Neural progenitor cell (in vitro differentiated cells): Measurements from ENCODE around the gene C1orf141. TPM values are rescaled to one million over a fixed set of nuclear protein-coding genes. Genes with fewer than 3 reads are reported as not detected.

Experiments
- DNase-seq: peaks from one replicate; pipeline ENCODE4 v3.0.0-alpha.2; 2016; ENCODE audit warnings: low spot score
- H2AFZ ChIP-seq: fragments of 200-600 bp; sonication (generic); replicated peaks from 2 replicates; pipeline ENCODE4 v1.6.1; 2016; ENCODE audit warnings: antibody characterized with exemption
- H3F3A ChIP-seq: fragments of 200-600 bp; sonication (generic); 2 replicates; pipeline ENCODE4 v1.6.1; 2016; ENCODE audit warnings: antibody characterized with exemption, low read depth
- H3K27ac ChIP-seq: fragments of 200-600 bp; sonication (generic); 2 replicates; pipeline ENCODE4 v1.5.1; 2016; ENCODE audit warnings: mild to moderate bottlenecking
- H3K27me3 ChIP-seq: fragments of 200-600 bp; sonication (generic); 2 replicates; pipeline ENCODE4 v1.6.1; 2016; ENCODE audit warnings: mild to moderate bottlenecking, moderate library complexity
- H3K36me3 ChIP-seq: fragments of 200-600 bp; sonication (generic); 2 replicates; pipeline ENCODE4 v1.5.1; 2016
- H3K4me1 ChIP-seq: fragments of 200-600 bp; sonication (generic); 2 replicates; pipeline ENCODE4 v1.6.1; 2016; ENCODE audit warnings: mixed run types
- H3K4me2 ChIP-seq: fragments of 200-600 bp; sonication (generic); 2 replicates; pipeline ENCODE4 v1.6.1; 2016
- H3K4me3 ChIP-seq: fragments of 200-600 bp; sonication (generic); 2 replicates; pipeline ENCODE4 v1.5.1; 2016
- H3K79me2 ChIP-seq: fragments of 200-600 bp; sonication (generic); 2 replicates; pipeline ENCODE4 v1.6.1; 2016; ENCODE audit warnings: low read depth
- H3K9ac ChIP-seq: fragments of 200-600 bp; sonication (generic); 2 replicates; pipeline ENCODE4 v1.6.1; 2016
- H3K9me3 ChIP-seq: fragments of 200-600 bp; sonication (generic); 2 replicates; pipeline ENCODE4 v1.5.1; 2016; ENCODE audit warnings: low read depth
- H4K20me1 ChIP-seq: fragments of 200-600 bp; sonication (generic); 2 replicates; pipeline ENCODE4 v1.6.1; 2016; ENCODE audit warnings: low read depth
- H3K27ac Mint-ChIP-seq: 3 replicates; pipeline ENCODE4 v1.8.0; 2021; ENCODE audit warnings: mixed read lengths
- H3K27me3 Mint-ChIP-seq: 2 replicates; pipeline ENCODE4 v1.8.0; 2022; ENCODE audit warnings: low read depth, mild to moderate bottlenecking, inconsistent platforms, moderate library complexity, mixed read lengths; ENCODE audit not compliant: insufficient read depth
- H3K36me3 Mint-ChIP-seq: 3 replicates; pipeline ENCODE4 v1.8.0; 2021; ENCODE audit warnings: mixed read lengths
- H3K4me1 Mint-ChIP-seq: 3 replicates; pipeline ENCODE4 v1.8.0; 2021; ENCODE audit warnings: mixed read lengths
- H3K4me3 Mint-ChIP-seq: 3 replicates; pipeline ENCODE4 v1.8.0; 2021; ENCODE audit warnings: mild to moderate bottlenecking, moderate library complexity, mixed read lengths
- H3K9me3 Mint-ChIP-seq: 3 replicates; pipeline ENCODE4 v1.8.0; 2020; ENCODE audit warnings: mixed read lengths
- EZH2 ChIP-seq: fragments of 200-600 bp; sonication (generic); IDR thresholded peaks from 2 replicates; pipeline ENCODE4 v1.6.1; 2017; ENCODE audit warnings: antibody characterized with exemption, mild to moderate bottlenecking, moderate library complexity
- EZH2phosphoT487 ChIP-seq: fragments of 200-600 bp; sonication (generic); IDR thresholded peaks from 2 replicates; pipeline ENCODE4 v1.6.1; 2017; ENCODE audit warnings: antibody characterized with exemption
- total RNA-seq: library from RNA; depleted of rRNA; stranded (reverse); fragments of >200 nt; gene quantifications from 2 replicates; pipeline ENCODE4 v1.2.3, GENCODE V29; 2015; ENCODE audit warnings: low replicate concordance
- TF ChIP-seq, protein P1 (sequence below): fragments of 200-600 bp; sonication (generic); IDR thresholded peaks from 2 replicates; pipeline ENCODE4 v1.5.1; 2017; ENCODE audit warnings: antibody characterized with exemption, mild to moderate bottlenecking

C1orf141 gene
- total RNA-seq, 1 donor from 2014 or later = not detected

DNA sequence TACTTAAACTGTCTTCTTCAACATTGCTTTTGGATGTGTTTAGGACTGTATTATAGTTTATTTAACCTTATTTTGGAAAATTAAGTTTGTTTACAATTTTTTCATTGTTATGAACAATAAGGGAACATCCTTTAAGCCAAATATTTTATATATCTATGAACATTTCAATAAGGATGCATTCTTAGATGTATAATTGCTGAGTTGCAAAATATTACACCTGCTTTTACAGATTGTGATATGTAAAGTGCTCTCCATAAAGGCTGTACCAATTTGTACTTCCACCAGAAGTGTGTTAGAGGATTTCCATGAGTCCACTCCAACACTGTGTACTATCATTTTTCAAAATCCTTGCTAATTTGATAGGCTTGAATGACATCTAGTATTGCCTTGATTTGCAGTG lies 39.2 kb upstream of the C1orf141 start:
- H3K4me3 ChIP-seq = no peak overlapping the region
- Mint-ChIP-seq H3K4me3 (no peak overlapping the region), H3K36me3 (no peaks in the 10 kb centered on the region), H3K9me3 (peaks cover 2% of the 10 kb centered on the region), H3K27ac (no peak overlapping the region), H3K4me1 (no peaks in the 10 kb centered on the region), H3K27me3 (peaks cover 2% of the 10 kb centered on the region)
- H3K79me2 ChIP-seq = no peaks in the 10 kb centered on the region
- H3K4me2 ChIP-seq = no peak overlapping the region
- no peaks in the 10 kb centered on the region for H3K27me3 ChIP-seq
- no peak overlapping the region for H2AFZ ChIP-seq
- H3K36me3 ChIP-seq = no peaks in the 10 kb centered on the region
- no peak overlapping the region for H3K9ac ChIP-seq
- H4K20me1 ChIP-seq = no peaks in the 10 kb centered on the region
- H3F3A ChIP-seq = no peaks in the 10 kb centered on the region
- no peaks in the 10 kb centered on the region for H3K9me3 ChIP-seq
- H3K27ac ChIP-seq = no peak overlapping the region
- peaks cover 10% of the 10 kb centered on the region for H3K4me1 ChIP-seq
- no peak for DNase-seq
- TF ChIP-seq, protein P1, sequence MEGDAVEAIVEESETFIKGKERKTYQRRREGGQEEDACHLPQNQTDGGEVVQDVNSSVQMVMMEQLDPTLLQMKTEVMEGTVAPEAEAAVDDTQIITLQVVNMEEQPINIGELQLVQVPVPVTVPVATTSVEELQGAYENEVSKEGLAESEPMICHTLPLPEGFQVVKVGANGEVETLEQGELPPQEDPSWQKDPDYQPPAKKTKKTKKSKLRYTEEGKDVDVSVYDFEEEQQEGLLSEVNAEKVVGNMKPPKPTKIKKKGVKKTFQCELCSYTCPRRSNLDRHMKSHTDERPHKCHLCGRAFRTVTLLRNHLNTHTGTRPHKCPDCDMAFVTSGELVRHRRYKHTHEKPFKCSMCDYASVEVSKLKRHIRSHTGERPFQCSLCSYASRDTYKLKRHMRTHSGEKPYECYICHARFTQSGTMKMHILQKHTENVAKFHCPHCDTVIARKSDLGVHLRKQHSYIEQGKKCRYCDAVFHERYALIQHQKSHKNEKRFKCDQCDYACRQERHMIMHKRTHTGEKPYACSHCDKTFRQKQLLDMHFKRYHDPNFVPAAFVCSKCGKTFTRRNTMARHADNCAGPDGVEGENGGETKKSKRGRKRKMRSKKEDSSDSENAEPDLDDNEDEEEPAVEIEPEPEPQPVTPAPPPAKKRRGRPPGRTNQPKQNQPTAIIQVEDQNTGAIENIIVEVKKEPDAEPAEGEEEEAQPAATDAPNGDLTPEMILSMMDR = no peak

DNA sequence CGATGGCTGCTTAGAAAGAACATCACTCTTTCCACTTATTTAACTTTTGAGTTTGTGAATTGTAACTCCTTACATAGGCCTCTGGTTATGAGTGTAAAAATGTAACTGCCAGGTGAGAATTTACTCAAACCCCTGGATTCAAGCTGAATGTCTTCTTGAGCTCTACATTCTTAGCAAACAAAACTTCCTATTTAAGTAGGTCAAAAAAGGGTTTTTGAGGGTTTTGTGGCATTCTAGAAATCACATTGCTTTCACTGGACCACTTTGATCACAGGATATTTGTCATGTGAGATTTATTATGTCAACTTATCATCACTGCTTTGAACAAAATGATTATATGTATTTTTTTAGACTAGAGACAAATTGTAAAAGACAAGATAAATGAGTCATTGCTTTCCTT lies 37.2 kb upstream of the C1orf141 start:
- no peak for DNase-seq
- Histone ChIP-seq H3K36me3 (no peaks in the 10 kb centered on the region), H4K20me1 (no peaks in the 10 kb centered on the region), H3F3A (no peaks in the 10 kb centered on the region), H3K9ac (no peak overlapping the region), H3K4me2 (no peak overlapping the region), H3K4me3 (no peak overlapping the region), H3K79me2 (no peaks in the 10 kb centered on the region), H3K27ac (no peak overlapping the region), H2AFZ (no peak overlapping the region), H3K4me1 (peaks cover 10% of the 10 kb centered on the region), H3K27me3 (no peaks in the 10 kb centered on the region), H3K9me3 (no peaks in the 10 kb centered on the region)
- no peaks in the 10 kb centered on the region for H3K9me3 Mint-ChIP-seq
- H3K4me1 Mint-ChIP-seq = no peaks in the 10 kb centered on the region
- no peak overlapping the region for H3K27ac Mint-ChIP-seq
- TF ChIP-seq EZH2 = no peak
- TF ChIP-seq EZH2phosphoT487 = no peak
- TF ChIP-seq, protein P1 = no peak
- H3K4me3 Mint-ChIP-seq = no peak overlapping the region
- no peaks in the 10 kb centered on the region for H3K36me3 Mint-ChIP-seq
- H3K27me3 Mint-ChIP-seq = peaks cover 2% of the 10 kb centered on the region

DNA sequence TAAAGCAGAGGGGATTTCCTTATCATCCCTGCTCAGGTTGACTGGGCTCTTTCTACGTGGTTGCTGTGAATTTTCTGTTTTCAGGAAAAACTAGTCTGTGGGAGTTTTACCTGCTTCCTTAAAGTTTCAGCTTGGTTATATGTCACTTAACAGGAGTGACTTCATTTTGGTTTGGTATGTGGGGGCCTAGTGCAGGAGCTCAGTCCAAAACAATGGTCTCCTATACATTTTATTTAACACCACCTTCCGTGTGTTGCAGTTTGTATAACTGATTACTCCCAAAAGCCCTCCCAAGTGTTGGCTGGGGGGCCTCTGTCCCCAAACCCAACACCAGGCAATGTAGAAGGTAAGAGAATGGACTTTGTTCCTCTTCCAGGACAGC lies 36.8 kb upstream of the C1orf141 start:
- no peak overlapping the region for H3K27ac ChIP-seq
- H2AFZ ChIP-seq = no peak overlapping the region
- H3F3A ChIP-seq = no peaks in the 10 kb centered on the region
- Mint-ChIP-seq H3K4me3 (no peak overlapping the region), H3K9me3 (no peaks in the 10 kb centered on the region), H3K36me3 (no peaks in the 10 kb centered on the region), H3K27ac (no peak overlapping the region), H3K27me3 (peaks cover 2% of the 10 kb centered on the region), H3K4me1 (no peaks in the 10 kb centered on the region)
- no peaks in the 10 kb centered on the region for H3K27me3 ChIP-seq
- H3K9ac ChIP-seq = no peak overlapping the region
- H3K36me3 ChIP-seq = no peaks in the 10 kb centered on the region
- no peaks in the 10 kb centered on the region for H3K9me3 ChIP-seq
- H3K4me1 ChIP-seq = peaks cover 10% of the 10 kb centered on the region
- no peaks in the 10 kb centered on the region for H4K20me1 ChIP-seq
- H3K4me3 ChIP-seq = no peak overlapping the region
- no peaks in the 10 kb centered on the region for H3K79me2 ChIP-seq
- H3K4me2 ChIP-seq = no peak overlapping the region
- DNase-seq = no peak
- TF ChIP-seq EZH2phosphoT487 (no peak), EZH2 (no peak)
- TF ChIP-seq, protein P1 = no peak
